K562 (cell line): ENCODE results near the gene KAZN. TPM values are rescaled to one million over a fixed set of nuclear protein-coding genes. Genes with fewer than 3 reads are reported as not detected.

Experiments
- ASH1L ChIP-seq: fragments of 450-650 bp; IDR thresholded peaks from 2 replicates; pipeline ENCODE4 v1.6.1; 2018; ENCODE audit warnings: borderline replicate concordance, mild to moderate bottlenecking, low read depth; ENCODE audit not compliant: partially characterized antibody
- ATF2 ChIP-seq: sonication (generic); formaldehyde crosslinking; IDR thresholded peaks from 2 replicates; pipeline ENCODE4 v1.8.1; 2022; ENCODE audit warnings: missing genetic modification reagents
- DNMT1 ChIP-seq: fragments of 450-650 bp; IDR thresholded peaks from 2 replicates; pipeline ENCODE4 v1.6.1; 2016; ENCODE audit warnings: antibody characterized with exemption, mild to moderate bottlenecking
- EGR1 ChIP-seq: fragments of 450-650 bp; conservative IDR thresholded peaks from 2 replicates; pipeline ENCODE4 v1.6.1; 2017; ENCODE audit warnings: mild to moderate bottlenecking
- ETV6 ChIP-seq, 3 experiments: fragments of 150-350 bp in 1 of 3; sonication (generic) in 1 of 3; formaldehyde crosslinking in 1 of 3; IDR thresholded peaks; 2 replicates each; pipeline versions ENCODE4 v1.6.1 to v1.8.0; 2014 to 2022; ENCODE audit warnings: borderline replicate concordance in 2 of 3, low read depth in 2 of 3, antibody characterized with exemption in 1 of 3, low read length in 1 of 3, mild to moderate bottlenecking in 1 of 3, missing genetic modification reagents in 1 of 3
- GTF3C2 ChIP-seq: IDR thresholded peaks from 3 replicates; pipeline ENCODE4 v1.6.1; 2011; ENCODE audit warnings: borderline replicate concordance, mild to moderate bottlenecking, moderate library complexity; ENCODE audit not compliant: insufficient read length; ENCODE audit errors: extremely low read depth
- MCM3 ChIP-seq: fragments of 450-650 bp; IDR thresholded peaks from 2 replicates; pipeline ENCODE4 v1.6.1; 2016
- OTX1 ChIP-seq: fragments of 450-650 bp; formaldehyde crosslinking; IDR thresholded peaks from 2 replicates; pipeline ENCODE4 v1.4.0; 2022; ENCODE audit warnings: mild to moderate bottlenecking
- TEAD2 ChIP-seq: fragments of 450-650 bp; IDR thresholded peaks from 2 replicates; pipeline ENCODE4 v1.6.1; 2016; ENCODE audit warnings: missing genetic modification characterization, control low read depth, missing compliant biosample characterization
- ZBTB34 ChIP-seq: fragments of 250-450 bp; sonication (Bioruptor Pico); IDR thresholded peaks from 2 replicates; pipeline ENCODE4 v1.8.0; 2021; ENCODE audit warnings: mild to moderate bottlenecking, moderate library complexity
- ZBTB7A ChIP-seq: IDR thresholded peaks from 2 replicates; pipeline ENCODE4 v1.6.1; 2011; ENCODE audit warnings: low read depth, mild to moderate bottlenecking, low read length, moderate library complexity, borderline replicate concordance; ENCODE audit not compliant: control insufficient read depth
- ZC3H11A ChIP-seq: IDR thresholded peaks from 2 replicates; pipeline ENCODE4 v1.6.1; 2012; ENCODE audit warnings: low read depth, low read length, improper control_type of control experiment
- ZFPM2 ChIP-seq: fragments of 250-450 bp; sonication (Bioruptor Pico); IDR thresholded peaks from 2 replicates; pipeline ENCODE4 v1.5.1; 2022; ENCODE audit warnings: mild to moderate bottlenecking
- ZNF253 ChIP-seq: fragments of 250-450 bp; sonication (Bioruptor Pico); conservative IDR thresholded peaks from 2 replicates; pipeline ENCODE4 v1.6.1; 2021; ENCODE audit warnings: mild to moderate bottlenecking
- ZNF280B ChIP-seq: fragments of 250-450 bp; sonication (Bioruptor Pico); IDR thresholded peaks from 2 replicates; pipeline ENCODE4 v1.5.1; 2021; ENCODE audit warnings: mild to moderate bottlenecking
- ZNF395 ChIP-seq: fragments of 200-800 bp; sonication (Bioruptor generic); IDR thresholded peaks from 2 replicates; pipeline ENCODE4 v1.6.1; 2017; ENCODE audit warnings: missing genetic modification characterization, missing compliant biosample characterization
- polyA plus RNA-seq, 8 experiments: library from polyadenylated mRNA; depleted of rRNA in 4 of 8; stranded (reverse) in 5 of 8; unstranded in 3 of 8; fragments of >200 nt; fragmentation: Nextera tagmentation in 2 of 8; fragmentation: Illumina TruSeq in 1 of 8; extraction: Ambion mirVana in 2 of 8; extraction: Trizol in 1 of 8; gene quantifications; 2 replicates each; pipeline versions ENCODE4 v1.2.1 to v1.2.3, GENCODE V29; 2011 to 2014; ENCODE audit warnings: inconsistent platforms in 1 of 8, missing spikeins in 1 of 8
- total RNA-seq, 7 experiments: library from RNA; depleted of rRNA in 6 of 7; stranded (reverse); fragments of >200 nt in 6 of 7; fragmentation: Illumina TruSeq in 2 of 7; extraction: Trizol in 2 of 7; gene quantifications; 2 replicates each; pipeline versions ENCODE4 v1.2.1 to v1.2.3, GENCODE V29; 2011 to 2021; ENCODE audit warnings: low replicate concordance in 1 of 7

KAZN gene
- total and polyA plus RNA-seq, 9 of the 15 experiments (the other 6 are each of a cell fraction or from before 2014, with no cell fraction given): 2.1 to 21.6 (median 5.4) TPM

GRCh38 chr1:14782741-14783591 is 184.5 kb downstream of the KAZN start (continued):
- TF ChIP-seq GTF3C2 (no peak), ASH1L (no peak), OTX1 (no peak), ZBTB7A (peak; percentile 75; the same call in 1 of the 2 replicates), EGR1 (no peak), ZNF395 (CRISPR knock-in tag) (no peak), TEAD2 (tag) (no peak), ZBTB34 (no peak), ETV6 (IDR thresholded peaks at IDR 0.05; ENCODE audit: borderline replicate concordance in 1 of 2, low read depth in 2 of 2, low read length in 1 of 2) (no peak), ETV6 (CRISPR knock-in tag; IDR thresholded peaks at IDR 0.05; ENCODE audit: borderline replicate concordance) (no peak), MCM3 (no peak), ZNF253 (no peak), DNMT1 (no peak), ZC3H11A (no peak), ZNF280B (CRISPR knock-in tag) (no peak), ATF2 (CRISPR knock-in tag) (no peak), ZFPM2 (CRISPR knock-in tag) (no peak)
